ENCODE measurements around the gene TPM4.

Gene TPM4

GRCh38 chr19:16076958-16077611, 790 bp downstream of the TPM4 start:
- Histone ChIP-seq H3K9me3 (ENCODE audit: control insufficient read depth, insufficient read depth, low read length) (no peaks in the 10 kb centered on the region), H3K4me1 (ENCODE audit: control insufficient read depth, low read length) (peaks cover 56% of the 10 kb centered on the region), H3K79me2 (ENCODE audit: control insufficient read depth, low read length) (peaks cover 67% of the 10 kb centered on the region), H3K4me3 (ENCODE audit: low read length) (peak overlapping the region; percentile 95), H3K4me2 (ENCODE audit: low read length) (peak overlapping the region; percentile 97), H3K36me3 (ENCODE audit: control insufficient read depth, low read length) (peaks cover 46% of the 10 kb centered on the region), H4K20me1 (ENCODE audit: control insufficient read depth, insufficient read depth, low read depth, low read length) (0 out of 2 replicates have a peak, but pooled peaks cover 9% of the 10 kb centered on the region), H3K27ac (ENCODE audit: low read depth, low read length) (peak overlapping the region; percentile 96), H3F3A (ENCODE audit: control insufficient read depth, insufficient read depth) (peaks cover 34% of the 10 kb centered on the region), H3K27me3 (ENCODE audit: control insufficient read depth, low read length) (no peaks in the 10 kb centered on the region), H3K9me2 (replicated peaks; ENCODE audit: control insufficient read depth, low read length) (no peaks in the 10 kb centered on the region)
- TF ChIP-seq CTCF (IDR thresholded peaks at IDR 0.05; ENCODE audit: low read depth, low read length, poor library complexity, severe bottlenecking), result no peak
- no peak for TF ChIP-seq EZH2phosphoT487 (IDR thresholded peaks at IDR 0.05; ENCODE audit: borderline replicate concordance, low read length)

GRCh38 chr19:16077984-16078758, 1.9 kb downstream of the TPM4 start:
- Histone ChIP-seq H3K79me2 (ENCODE audit: control insufficient read depth, low read length) (peaks cover 78% of the 10 kb centered on the region), H3K27me3 (ENCODE audit: control insufficient read depth, low read length) (no peaks in the 10 kb centered on the region)
- TF ChIP-seq EZH2phosphoT487 (IDR thresholded peaks at IDR 0.05; ENCODE audit: borderline replicate concordance, low read length), result no peak
- no peak for TF ChIP-seq CTCF (IDR thresholded peaks at IDR 0.05; ENCODE audit: low read depth, low read length, poor library complexity, severe bottlenecking)

GRCh38 chr19:16078759-16079707, 2.7 kb downstream of the TPM4 start:
- Histone ChIP-seq H4K20me1 (ENCODE audit: control insufficient read depth, insufficient read depth, low read depth, low read length) (0 out of 2 replicates have a peak, but pooled peaks cover 9% of the 10 kb centered on the region), H3K79me2 (ENCODE audit: control insufficient read depth, low read length) (peaks cover 82% of the 10 kb centered on the region), H3K27ac (ENCODE audit: low read depth, low read length) (peak overlapping the region; percentile 96), H3K4me3 (ENCODE audit: low read length) (peak overlapping the region; percentile 95), H3K36me3 (ENCODE audit: control insufficient read depth, low read length) (peaks cover 64% of the 10 kb centered on the region), H3K27me3 (ENCODE audit: control insufficient read depth, low read length) (no peaks in the 10 kb centered on the region), H3K4me2 (ENCODE audit: low read length) (peak overlapping the region; percentile 97), H3K9me2 (replicated peaks; ENCODE audit: control insufficient read depth, low read length) (no peaks in the 10 kb centered on the region), H3F3A (ENCODE audit: control insufficient read depth, insufficient read depth) (peaks cover 31% of the 10 kb centered on the region), H3K9me3 (ENCODE audit: control insufficient read depth, insufficient read depth, low read length) (no peaks in the 10 kb centered on the region), H3K4me1 (ENCODE audit: control insufficient read depth, low read length) (peaks cover 48% of the 10 kb centered on the region)
- TF ChIP-seq CTCF (IDR thresholded peaks at IDR 0.05; ENCODE audit: low read depth, low read length, poor library complexity, severe bottlenecking), result no peak
- TF ChIP-seq EZH2phosphoT487 (IDR thresholded peaks at IDR 0.05; ENCODE audit: borderline replicate concordance, low read length), result no peak

More at GRCh38 chr19:16077984-16078758, 1.9 kb downstream of the TPM4 start:
- Histone ChIP-seq H3K9me2 (replicated peaks; ENCODE audit: control insufficient read depth, low read length) (no peaks in the 10 kb centered on the region), H3F3A (ENCODE audit: control insufficient read depth, insufficient read depth) (peaks cover 34% of the 10 kb centered on the region), H3K9me3 (ENCODE audit: control insufficient read depth, insufficient read depth, low read length) (no peaks in the 10 kb centered on the region), H3K4me1 (ENCODE audit: control insufficient read depth, low read length) (peaks cover 56% of the 10 kb centered on the region), H3K36me3 (ENCODE audit: control insufficient read depth, low read length) (peaks cover 57% of the 10 kb centered on the region), H3K27ac (ENCODE audit: low read depth, low read length) (peak overlapping the region; percentile 96), H3K4me2 (ENCODE audit: low read length) (peak overlapping the region; percentile 97), H4K20me1 (ENCODE audit: control insufficient read depth, insufficient read depth, low read depth, low read length) (0 out of 2 replicates have a peak, but pooled peaks cover 9% of the 10 kb centered on the region), H3K4me3 (ENCODE audit: low read length) (peak overlapping the region; percentile 95)
